ENCODE measurements around the gene AIP. TPM values are rescaled to one million over a fixed set of nuclear protein-coding genes. Genes with fewer than 3 reads are reported as not detected.

The AIP gene
- total and polyA plus RNA-seq, 9 of the 15 experiments (the other 6 are each of a cell fraction or from before 2014, with no cell fraction given) = 5.2 to 92.5 (median 52.7) TPM

DNA sequence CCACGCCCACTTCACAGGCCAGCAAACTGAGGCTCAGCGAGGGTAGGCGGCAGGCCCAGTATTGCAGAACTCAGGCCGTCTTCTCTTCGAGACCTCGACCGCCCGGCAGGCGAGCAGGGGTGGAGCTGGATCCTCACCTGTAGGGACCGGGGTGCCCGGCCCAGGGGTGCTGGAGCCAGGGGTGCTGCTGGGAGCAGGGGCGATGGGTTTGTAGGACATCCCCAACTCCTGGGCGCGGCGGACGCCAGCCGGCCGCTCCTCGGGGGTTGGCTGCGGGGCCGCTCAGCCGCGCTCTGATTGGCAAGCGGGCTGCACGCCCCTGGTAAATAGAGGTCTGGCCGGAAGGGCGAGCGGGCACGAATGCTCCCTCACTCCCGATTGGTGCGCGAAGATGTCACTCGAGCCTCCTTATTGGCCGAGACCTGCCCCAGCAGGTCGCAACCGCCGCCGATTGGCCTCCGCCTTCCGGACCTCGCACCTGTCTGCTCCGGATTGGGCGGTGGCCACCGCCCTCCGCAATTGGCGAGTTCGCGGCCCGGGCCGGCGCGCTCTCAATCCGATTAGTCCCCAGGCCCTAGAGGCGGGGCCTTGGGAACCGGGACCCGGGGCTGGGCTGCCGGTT, 25.1 kb downstream of the AIP start, which contains the start of gene CDK2AP2 (continued):
- TF ChIP-seq, protein P1, sequence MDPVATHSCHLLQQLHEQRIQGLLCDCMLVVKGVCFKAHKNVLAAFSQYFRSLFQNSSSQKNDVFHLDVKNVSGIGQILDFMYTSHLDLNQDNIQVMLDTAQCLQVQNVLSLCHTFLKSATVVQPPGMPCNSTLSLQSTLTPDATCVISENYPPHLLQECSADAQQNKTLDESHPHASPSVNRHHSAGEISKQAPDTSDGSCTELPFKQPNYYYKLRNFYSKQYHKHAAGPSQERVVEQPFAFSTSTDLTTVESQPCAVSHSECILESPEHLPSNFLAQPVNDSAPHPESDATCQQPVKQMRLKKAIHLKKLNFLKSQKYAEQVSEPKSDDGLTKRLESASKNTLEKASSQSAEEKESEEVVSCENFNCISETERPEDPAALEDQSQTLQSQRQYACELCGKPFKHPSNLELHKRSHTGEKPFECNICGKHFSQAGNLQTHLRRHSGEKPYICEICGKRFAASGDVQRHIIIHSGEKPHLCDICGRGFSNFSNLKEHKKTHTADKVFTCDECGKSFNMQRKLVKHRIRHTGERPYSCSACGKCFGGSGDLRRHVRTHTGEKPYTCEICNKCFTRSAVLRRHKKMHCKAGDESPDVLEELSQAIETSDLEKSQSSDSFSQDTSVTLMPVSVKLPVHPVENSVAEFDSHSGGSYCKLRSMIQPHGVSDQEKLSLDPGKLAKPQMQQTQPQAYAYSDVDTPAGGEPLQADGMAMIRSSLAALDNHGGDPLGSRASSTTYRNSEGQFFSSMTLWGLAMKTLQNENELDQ (CRISPR knock-in tag; IDR thresholded peaks at IDR 0.05; ENCODE audit: borderline replicate concordance) = no peak; the same call in 1 of the 2 replicates
- TF ChIP-seq CHD4 (IDR thresholded peaks at IDR 0.05; ENCODE audit: insufficient read depth, insufficient replicate concordance, low read depth, low read length, poor library complexity, severe bottlenecking) = peak; percentile 91
- TF ChIP-seq ZNF232 (CRISPR knock-in tag; IDR thresholded peaks at IDR 0.05) = no peak
- no peak for TF ChIP-seq KAT2B (IDR thresholded peaks at IDR 0.05; ENCODE audit: low read depth, low read length)
- TF ChIP-seq, protein P2, sequence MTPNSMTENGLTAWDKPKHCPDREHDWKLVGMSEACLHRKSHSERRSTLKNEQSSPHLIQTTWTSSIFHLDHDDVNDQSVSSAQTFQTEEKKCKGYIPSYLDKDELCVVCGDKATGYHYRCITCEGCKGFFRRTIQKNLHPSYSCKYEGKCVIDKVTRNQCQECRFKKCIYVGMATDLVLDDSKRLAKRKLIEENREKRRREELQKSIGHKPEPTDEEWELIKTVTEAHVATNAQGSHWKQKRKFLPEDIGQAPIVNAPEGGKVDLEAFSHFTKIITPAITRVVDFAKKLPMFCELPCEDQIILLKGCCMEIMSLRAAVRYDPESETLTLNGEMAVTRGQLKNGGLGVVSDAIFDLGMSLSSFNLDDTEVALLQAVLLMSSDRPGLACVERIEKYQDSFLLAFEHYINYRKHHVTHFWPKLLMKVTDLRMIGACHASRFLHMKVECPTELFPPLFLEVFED (CRISPR knock-in tag; conservative IDR thresholded peaks at IDR 0.05) = no peak
- peak; percentile 87 for TF ChIP-seq GABPB1 (CRISPR knock-in tag; IDR thresholded peaks at IDR 0.05)
- TF ChIP-seq, protein P3, sequence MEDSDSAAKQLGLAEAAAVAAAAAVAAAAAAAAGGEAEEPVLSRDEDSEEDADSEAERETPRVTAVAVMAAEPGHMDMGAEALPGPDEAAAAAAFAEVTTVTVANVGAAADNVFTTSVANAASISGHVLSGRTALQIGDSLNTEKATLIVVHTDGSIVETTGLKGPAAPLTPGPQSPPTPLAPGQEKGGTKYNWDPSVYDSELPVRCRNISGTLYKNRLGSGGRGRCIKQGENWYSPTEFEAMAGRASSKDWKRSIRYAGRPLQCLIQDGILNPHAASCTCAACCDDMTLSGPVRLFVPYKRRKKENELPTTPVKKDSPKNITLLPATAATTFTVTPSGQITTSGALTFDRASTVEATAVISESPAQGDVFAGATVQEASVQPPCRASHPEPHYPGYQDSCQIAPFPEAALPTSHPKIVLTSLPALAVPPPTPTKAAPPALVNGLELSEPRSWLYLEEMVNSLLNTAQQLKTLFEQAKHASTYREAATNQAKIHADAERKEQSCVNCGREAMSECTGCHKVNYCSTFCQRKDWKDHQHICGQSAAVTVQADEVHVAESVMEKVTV (CRISPR knock-in tag; IDR thresholded peaks at IDR 0.05) = 0 out of 2 replicates have a peak, but pooled peaks have one; percentile 7
- TF ChIP-seq, protein P4, sequence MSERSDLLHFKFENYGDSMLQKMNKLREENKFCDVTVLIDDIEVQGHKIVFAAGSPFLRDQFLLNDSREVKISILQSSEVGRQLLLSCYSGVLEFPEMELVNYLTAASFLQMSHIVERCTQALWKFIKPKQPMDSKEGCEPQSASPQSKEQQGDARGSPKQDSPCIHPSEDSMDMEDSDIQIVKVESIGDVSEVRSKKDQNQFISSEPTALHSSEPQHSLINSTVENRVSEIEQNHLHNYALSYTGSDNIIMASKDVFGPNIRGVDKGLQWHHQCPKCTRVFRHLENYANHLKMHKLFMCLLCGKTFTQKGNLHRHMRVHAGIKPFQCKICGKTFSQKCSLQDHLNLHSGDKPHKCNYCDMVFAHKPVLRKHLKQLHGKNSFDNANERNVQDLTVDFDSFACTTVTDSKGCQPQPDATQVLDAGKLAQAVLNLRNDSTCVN (CRISPR knock-in tag; IDR thresholded peaks at IDR 0.05) = no peak
- peak; percentile 61; the same call in 1 of the 2 replicates for TF ChIP-seq FOXJ2 (tag; IDR thresholded peaks at IDR 0.05)
- TF ChIP-seq, protein P5, sequence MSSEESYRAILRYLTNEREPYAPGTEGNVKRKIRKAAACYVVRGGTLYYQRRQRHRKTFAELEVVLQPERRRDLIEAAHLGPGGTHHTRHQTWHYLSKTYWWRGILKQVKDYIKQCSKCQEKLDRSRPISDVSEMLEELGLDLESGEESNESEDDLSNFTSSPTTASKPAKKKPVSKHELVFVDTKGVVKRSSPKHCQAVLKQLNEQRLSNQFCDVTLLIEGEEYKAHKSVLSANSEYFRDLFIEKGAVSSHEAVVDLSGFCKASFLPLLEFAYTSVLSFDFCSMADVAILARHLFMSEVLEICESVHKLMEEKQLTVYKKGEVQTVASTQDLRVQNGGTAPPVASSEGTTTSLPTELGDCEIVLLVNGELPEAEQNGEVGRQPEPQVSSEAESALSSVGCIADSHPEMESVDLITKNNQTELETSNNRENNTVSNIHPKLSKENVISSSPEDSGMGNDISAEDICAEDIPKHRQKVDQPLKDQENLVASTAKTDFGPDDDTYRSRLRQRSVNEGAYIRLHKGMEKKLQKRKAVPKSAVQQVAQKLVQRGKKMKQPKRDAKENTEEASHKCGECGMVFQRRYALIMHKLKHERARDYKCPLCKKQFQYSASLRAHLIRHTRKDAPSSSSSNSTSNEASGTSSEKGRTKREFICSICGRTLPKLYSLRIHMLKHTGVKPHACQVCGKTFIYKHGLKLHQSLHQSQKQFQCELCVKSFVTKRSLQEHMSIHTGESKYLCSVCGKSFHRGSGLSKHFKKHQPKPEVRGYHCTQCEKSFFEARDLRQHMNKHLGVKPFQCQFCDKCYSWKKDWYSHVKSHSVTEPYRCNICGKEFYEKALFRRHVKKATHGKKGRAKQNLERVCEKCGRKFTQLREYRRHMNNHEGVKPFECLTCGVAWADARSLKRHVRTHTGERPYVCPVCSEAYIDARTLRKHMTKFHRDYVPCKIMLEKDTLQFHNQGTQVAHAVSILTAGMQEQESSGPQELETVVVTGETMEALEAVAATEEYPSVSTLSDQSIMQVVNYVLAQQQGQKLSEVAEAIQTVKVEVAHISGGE (CRISPR knock-in tag; IDR thresholded peaks at IDR 0.05) = 0 out of 6 replicates have a peak, but pooled peaks of 1 of the 3 experiments have one; percentile 21
- TF ChIP-seq SRSF3 (IDR thresholded peaks at IDR 0.05; ENCODE audit: insufficient read depth, low read length) = no peak
- no peak for TF ChIP-seq HDGF (IDR thresholded peaks at IDR 0.05)
- no peak for TF ChIP-seq CAMTA2 (CRISPR knock-in tag; conservative IDR thresholded peaks at IDR 0.05)
- TF ChIP-seq, protein P6, sequence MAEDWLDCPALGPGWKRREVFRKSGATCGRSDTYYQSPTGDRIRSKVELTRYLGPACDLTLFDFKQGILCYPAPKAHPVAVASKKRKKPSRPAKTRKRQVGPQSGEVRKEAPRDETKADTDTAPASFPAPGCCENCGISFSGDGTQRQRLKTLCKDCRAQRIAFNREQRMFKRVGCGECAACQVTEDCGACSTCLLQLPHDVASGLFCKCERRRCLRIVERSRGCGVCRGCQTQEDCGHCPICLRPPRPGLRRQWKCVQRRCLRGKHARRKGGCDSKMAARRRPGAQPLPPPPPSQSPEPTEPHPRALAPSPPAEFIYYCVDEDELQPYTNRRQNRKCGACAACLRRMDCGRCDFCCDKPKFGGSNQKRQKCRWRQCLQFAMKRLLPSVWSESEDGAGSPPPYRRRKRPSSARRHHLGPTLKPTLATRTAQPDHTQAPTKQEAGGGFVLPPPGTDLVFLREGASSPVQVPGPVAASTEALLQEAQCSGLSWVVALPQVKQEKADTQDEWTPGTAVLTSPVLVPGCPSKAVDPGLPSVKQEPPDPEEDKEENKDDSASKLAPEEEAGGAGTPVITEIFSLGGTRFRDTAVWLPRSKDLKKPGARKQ (CRISPR knock-in tag; IDR thresholded peaks at IDR 0.05) = no peak

All from K562 (cell line).